HG03108 (cell line): Measurements from ENCODE around the gene NOL4L.

Source experiments
- ATAC-seq: cut with Tn5 transposase; IDR thresholded peaks from one replicate; pipeline ENCODE4 v1.9.1; 2021; ENCODE audit warnings: moderate library complexity; ENCODE audit not compliant: unreplicated experiment

NOL4L gene

DNA sequence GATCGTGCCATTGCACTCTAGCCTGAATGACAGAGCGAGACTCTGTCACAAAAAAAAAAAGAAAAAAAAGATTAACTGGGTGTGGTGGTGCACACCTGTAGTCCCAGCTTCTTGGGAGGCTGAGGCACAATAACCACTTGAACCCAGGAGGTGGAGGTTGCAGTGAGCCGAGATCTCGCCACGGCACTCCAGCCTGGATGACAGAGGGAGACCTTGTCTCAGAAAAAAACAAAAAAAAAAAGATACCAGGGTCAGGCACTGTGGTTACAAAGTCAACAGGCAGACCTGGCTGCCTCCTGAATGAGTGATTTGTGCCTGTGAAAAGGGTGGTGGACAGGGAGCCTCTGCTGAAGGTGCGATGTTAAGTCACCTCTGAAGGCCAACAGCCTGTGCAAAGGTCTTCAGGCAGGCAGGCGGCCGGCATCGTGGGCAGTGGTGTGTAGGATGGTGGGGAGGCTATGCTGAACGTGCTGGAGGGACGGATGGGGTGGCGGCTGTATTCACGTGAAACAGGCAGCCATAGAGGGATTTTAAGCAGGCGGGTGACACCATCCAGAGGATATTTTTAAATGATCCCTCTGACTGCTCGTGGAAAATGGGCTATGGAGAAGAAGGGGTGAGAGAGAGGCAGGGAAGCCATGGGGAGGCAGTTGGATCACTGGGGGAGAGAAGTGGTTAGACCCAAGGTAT lies 41.4 kb downstream of the NOL4L start:
- ATAC-seq: no peak

GRCh38 chr20:32542259-32542615 lies 42.9 kb downstream of the NOL4L start:
- no peak for ATAC-seq

GRCh38 chr20:32541323-32542258 lies 43.5 kb downstream of the NOL4L start:
- no peak for ATAC-seq

DNA sequence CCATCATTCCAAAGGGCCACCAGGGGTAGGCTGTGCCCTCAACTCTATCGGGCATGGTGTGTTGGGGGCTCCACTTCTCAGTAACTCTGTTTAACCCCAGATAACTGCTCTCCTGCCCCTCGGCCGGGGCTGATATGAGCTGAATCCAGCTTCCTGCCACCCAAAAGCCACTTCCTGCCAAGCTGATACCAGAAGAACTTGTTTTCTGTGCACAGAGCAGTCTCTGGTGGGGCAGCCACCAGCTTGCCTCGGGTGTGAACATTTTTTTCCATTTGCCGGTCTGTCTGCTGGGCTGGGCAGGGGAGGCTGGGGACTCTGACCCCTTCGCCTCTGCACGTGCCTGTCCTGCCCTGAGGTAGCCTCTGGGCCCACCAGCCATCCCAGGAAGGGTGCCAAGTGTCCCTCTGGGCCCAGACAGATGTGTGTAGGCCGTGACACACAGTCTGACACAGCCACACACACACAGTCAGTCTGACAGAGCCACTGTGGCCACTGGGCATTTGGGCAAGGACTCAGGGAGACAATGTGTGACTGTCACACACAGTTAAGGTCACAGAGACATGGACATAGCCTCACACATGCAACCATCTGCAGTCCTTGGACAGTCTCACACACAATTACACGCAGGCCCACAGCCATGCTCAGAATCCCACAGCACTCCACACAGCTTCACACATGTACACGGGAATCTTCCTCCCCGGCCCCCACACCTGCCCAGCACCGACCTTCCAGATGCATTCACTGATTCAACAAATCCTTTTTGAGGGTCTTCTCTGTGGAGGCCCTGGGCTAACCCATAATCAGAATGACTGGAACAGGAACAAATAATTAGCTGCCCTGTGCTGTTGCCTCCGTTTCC lies 45.1 kb downstream of the NOL4L start:
- no peak for ATAC-seq

DNA sequence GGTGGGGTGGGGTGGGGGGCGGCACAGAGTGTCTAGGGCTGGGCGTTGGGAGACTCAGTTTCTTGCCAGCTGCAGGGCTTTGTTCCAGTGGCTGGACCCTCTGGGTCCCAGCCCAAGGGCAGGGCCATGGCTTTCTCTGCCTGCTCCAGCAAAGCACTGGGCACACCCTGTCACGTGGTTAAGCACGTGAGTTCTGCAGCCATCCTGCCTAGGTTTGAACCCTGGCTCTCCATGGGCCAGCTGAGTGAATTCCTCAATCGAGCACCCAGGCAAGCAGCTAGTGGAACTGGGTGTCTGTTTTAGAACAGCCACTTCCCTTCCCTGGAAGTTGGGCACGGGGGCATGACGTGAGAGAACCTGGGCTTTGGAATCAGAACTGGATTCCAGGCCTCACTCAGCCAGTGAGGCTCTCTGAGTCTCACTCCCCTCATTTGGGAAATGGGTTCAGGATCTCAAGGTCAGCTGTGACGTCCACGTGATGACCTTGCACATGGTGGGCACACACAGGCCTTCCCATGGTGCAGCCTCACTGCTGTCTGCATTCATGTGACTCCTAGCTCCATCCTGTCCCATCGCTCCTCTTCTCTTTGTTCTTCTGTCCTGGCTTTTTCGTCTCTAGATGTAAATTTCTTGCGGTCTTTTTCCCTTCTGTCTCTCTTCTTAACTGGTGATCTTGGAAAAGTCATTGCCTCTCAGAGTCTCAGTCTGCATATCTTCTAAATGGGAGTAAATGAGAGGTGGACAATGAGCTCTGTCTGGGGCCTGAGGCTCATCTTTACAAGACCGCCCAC lies 45.9 kb downstream of the NOL4L start:
- no peak for ATAC-seq

DNA sequence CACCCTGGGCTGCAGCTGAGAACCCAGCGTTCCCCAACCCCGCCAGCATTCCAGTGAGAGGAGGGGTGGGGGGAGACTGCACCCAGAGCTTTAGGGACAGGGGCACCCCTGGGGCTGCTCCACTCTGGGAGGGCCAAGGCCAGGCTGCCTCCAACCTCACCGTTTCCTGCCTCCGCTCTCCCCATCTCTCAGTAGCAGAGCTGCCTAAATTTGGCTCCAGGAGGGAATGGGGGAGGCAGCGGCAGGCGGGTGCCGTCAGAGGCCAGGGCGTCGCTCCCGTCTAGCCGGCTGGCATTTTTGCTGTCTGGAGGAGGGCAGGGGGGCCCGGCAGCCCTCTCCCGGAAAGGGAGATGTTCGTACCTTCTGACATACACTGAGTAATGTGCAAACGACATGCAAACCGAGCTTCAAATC lies 46.6 kb downstream of the NOL4L start:
- no peak for ATAC-seq

DNA sequence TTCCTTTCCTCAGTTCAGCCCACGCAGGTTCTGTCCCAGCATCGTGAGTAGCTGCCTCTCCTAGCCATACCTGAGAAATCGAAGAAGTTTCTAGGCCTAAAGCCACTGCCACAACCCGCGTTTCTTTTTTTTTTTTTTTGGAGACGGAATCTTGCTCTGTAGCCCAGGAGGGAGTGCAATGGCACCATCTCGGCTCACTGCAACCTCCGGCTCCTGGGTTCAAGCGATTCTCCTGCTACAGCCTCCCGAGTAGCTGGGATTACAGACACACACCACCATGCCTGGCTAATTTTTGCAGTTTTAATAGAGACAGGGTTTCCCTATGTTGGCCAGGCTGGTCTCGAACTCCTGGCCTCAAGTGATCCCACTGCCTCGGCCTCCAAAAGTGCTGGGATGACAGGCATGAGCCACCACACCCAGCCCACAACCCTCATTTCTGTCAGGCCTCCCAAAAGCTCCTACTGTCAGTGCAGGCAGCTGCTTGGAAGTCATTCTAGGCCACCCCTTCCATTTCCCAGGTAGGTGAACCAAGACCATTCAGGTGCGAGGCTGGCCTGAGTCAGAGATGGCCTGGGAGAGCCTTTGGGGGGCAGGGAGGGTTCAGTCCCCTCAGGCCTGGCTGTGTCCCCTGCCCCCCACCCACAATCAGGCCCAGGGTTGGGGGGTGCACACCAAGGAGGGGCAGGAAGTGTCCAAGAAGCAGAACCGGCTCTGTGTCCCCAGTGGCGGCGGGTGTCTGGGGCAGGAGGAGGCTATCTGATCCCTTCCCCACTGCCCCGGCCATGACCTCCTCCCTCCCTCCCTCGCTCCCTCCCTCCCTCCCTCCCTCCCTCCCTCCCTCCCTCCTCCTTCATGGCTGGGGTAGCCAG lies 47.2 kb downstream of the NOL4L start:
- ATAC-seq: no peak

DNA sequence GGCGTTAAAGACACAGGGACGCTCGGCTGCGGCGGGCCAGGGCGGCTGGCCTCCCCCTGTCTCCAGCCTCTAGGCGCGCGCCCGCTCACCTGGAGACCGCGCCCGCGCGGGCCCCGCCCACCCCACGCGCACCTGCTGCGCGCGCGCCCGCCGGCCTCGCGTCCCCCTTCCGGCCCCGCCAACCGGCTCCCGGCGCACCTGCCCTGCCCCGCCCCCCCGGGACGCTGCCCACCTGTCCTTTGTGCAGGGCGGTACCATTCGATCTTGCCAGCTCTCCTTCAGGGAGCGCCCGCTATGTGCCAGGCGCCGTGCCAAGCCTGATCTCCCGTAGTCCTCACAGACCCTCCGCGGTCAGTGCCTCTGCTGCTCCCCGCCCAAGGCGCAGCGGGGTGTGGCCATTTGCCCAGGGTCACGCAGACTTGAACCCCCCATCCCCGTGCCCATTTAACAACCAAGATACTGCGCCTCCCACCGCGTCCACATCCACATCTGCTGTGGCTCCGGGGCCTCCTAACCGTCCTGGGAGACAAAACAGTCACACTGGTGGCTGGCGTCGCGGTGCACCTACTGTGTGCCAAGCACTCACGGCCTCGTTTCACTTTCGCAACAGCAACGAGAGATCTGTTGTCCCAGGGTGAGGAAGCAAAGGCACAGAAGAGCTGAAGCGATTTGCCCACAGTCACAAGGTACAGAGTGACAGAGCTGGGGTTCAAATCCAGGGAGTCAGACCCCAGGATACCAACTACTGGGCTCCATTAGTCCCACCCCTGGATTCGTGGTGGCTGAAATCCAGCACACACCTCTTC lies 48.1 kb downstream of the NOL4L start:
- no peak for ATAC-seq

DNA sequence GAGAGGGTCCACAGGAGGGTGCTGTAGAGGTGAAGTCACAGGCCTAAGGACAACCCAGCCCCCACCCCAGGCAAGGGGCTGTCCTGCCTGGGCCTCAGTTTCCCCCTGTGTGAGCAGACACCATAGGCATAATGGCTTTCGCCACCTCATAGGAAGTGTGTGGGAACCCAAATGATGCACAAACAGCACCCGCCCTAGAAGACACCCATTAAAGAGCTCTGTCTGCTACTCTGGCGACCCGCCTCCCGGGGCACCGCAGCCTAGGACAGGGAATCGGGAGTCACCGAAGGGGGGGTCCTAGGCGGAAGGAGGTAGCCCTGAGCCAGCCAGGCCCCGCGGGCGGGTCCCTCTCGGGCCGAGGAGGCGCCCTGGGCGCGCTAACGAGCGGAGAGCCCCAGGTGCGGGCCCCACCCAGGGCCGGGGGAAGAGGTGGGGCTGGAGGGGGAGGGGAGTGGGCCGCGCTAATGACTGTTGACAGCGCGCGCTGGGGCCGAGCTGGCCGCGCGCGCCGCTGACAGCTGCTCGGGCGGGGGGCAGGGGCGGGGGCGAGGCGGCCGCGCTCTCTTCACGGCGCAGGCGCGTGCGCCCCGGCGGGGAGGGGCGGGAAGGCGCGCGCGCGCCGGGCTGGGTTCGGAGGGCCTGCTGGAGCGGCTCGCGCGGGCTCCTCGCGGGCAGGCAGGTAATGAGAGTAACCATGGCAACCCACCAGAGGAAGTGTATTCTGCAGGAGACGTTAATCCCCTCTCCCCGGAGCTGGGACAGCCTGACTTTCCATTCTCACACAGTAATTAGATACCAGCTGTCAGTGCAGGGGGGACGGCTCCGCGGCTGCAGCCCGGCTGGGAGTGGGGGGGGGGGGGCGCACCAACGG lies 48.9 kb downstream of the NOL4L start:
- no peak for ATAC-seq

DNA sequence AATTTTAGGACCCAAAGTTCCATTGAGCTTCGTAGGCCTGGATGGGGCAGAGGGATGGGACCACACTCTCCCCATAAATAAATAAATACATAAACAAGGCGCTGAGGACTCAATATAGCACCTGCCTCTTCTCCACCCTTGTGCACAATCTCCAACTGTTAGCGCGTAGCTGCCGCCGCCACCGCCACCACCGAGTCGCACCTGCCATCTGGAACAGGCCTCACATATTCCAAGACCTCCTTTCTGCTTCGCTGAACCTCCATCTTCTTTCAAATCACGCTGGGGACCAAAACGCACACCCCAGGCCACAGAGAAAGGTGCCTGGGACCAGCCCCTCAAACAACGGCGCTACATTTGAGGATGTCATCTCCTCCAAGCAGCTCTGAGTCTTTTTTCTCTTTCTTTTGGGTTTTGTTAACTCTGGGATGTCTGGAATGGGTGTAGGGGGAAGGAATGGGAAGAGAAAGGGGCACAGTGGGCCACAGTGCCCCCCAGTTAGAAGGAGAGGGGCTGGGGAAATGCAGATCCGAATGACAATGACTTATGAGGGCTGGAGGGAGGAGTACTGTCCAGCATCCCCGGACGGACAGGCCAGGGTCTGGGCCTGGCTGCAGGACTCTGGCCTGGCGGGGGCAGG lies 49.7 kb downstream of the NOL4L start:
- no peak for ATAC-seq

- no peak for ATAC-seq
Measured at GRCh38 chr20:32534661-32535240, 50.4 kb downstream of the NOL4L start.

GRCh38 chr20:32533732-32534131 lies 51.4 kb downstream of the NOL4L start:
- no peak for ATAC-seq

DNA sequence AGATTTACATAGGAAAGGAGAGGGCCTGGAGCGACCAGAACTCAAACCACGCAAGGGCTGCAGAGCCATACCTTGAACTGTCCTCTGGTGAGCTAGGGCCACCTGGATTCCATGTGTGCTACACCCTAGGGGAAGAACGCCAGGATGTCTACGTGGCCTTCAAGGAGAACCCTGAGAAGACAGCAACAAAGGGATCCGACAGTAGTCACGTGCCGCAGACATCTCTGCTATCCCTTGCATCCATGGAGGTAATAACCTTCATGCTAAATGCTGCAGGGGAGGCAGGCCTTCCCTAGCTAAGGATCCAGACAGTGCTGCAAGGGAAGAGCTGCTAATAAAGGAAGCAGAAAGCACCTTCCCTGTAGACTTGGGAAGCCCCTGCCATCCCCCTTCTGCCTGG lies 52.9 kb downstream of the NOL4L start:
- no peak for ATAC-seq

DNA sequence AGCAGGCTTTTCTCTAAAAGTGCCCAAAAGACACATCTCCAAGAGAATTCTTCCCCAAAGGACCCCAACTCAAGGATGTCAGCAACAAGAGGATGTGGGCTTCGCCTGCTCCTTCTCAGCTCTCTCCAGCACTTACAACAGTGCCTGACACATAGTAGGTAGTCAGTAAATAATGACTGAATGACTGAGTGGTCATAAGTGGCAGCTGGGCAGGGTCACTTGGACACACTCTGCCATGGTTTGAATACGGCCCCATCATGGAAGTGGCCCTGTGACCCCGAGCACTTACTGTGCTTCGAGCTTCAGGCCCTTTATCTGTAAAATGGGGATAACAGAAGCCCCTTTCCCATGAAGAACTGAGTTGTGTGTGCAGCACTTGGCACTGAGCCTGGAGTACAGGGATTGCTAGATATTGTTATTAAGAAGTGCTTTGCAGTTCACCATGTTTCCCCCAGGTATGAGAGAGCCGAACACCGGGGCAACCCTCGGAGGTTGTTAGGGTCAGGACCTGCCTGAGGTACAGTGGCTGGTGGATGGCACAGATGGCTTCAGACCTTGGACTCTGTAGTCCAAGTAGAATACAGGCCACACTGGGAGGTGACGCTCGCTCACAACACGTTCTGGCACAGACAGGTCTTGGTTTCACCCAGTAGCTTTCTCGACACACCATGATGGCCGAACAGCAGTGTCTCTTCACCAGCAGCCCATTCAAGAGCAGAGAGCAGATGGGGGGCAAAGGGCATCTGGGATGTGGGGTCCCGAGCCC lies 56.0 kb downstream of the NOL4L start:
- ATAC-seq: no peak

- ATAC-seq: no peak
Measured at GRCh38 chr20:32528171-32528891, 56.8 kb downstream of the NOL4L start.
